A549 (cell line): ENCODE data around the gene GOLGA7B. TPM values are rescaled to one million over a fixed set of nuclear protein-coding genes. Genes with fewer than 3 reads are reported as not detected.
"Not testable (repeated sequence)": the region's sequence is repeated elsewhere in the genome, so short reads cannot be mapped to it uniquely, and the experiment has no call there.

Source experiments
- ATAC-seq, 2 experiments: fragments of 200-7000 bp in 1 of 2; fragments of >200 bp in 1 of 2; cut with Nextera tagmentation in 1 of 2; cut with Tn5 transposase in 1 of 2; 3 replicates each; pipeline versions ENCODE4 v1.8.0 to v1.9.1; 2018 to 2020; ENCODE audit warnings: mild to moderate bottlenecking in 1 of 2, moderate library complexity in 1 of 2
- CTCF ChIA-PET: fragments of 300-600 bp; sonication (Branson Sonifier 250); formaldehyde crosslinking; extraction: SDS; loops from one replicate; lab custom pipeline; 2021; ENCODE audit warnings: antibody characterized with exemption, inconsistent platforms; lab: Yijun Ruan, JAX
- POLR2A ChIA-PET: fragments of 350-600 bp; formaldehyde crosslinking; extraction: SDS; loops from one replicate; lab custom pipeline; 2021; ENCODE audit warnings: antibody characterized with exemption, inconsistent platforms; lab: Yijun Ruan, JAX
- DNase-seq, 2 experiments: peaks; one replicate each; pipeline versions ENCODE4 v3.0.0 to v3.0.0-alpha.2; 2011 to 2016; ENCODE audit warnings: low read depth in 1 of 2, low spot score in 1 of 2
- FAIRE-seq: peaks from 2 replicates; lab custom pipeline; 2011; peaks lifted over from hg19 to GRCh38; lab: Jason Lieb, UNC
- H3K27ac ChIP-seq, 2 experiments: fragments of >200 bp; sonication (Bioruptor Twin); formaldehyde crosslinking; 3 replicates each; pipeline ENCODE4 v1.5.1; 2016 to 2017
- H3K4me1 ChIP-seq: fragments of >200 bp; sonication (Bioruptor Twin); formaldehyde crosslinking; 3 replicates; pipeline ENCODE4 v1.6.1; 2016
- H3K4me2 ChIP-seq: fragments of >200 bp; sonication (Bioruptor Twin); formaldehyde crosslinking; 3 replicates; pipeline ENCODE4 v1.6.1; 2016
- H3K4me3 ChIP-seq: fragments of >200 bp; sonication (Bioruptor Twin); formaldehyde crosslinking; 3 replicates; pipeline ENCODE4 v1.5.1; 2016
- H3K9me3 ChIP-seq: fragments of >200 bp; sonication (Bioruptor Twin); formaldehyde crosslinking; 3 replicates; pipeline ENCODE4 v1.6.1; 2016
- CBX2 ChIP-seq: fragments of 200-600 bp; sonication (generic); IDR thresholded peaks from 2 replicates; pipeline ENCODE4 v1.6.1; 2016; ENCODE audit warnings: low read depth, mild to moderate bottlenecking, borderline replicate concordance
- CBX8 ChIP-seq: fragments of 200-600 bp; sonication (generic); IDR thresholded peaks from 2 replicates; pipeline ENCODE4 v1.6.1; 2016
- CHD4 ChIP-seq: fragments of 200-600 bp; sonication (generic); IDR thresholded peaks from 2 replicates; pipeline ENCODE4 v1.6.1; 2016; ENCODE audit warnings: antibody characterized with exemption, mild to moderate bottlenecking, borderline replicate concordance
- E2F6 ChIP-seq: IDR thresholded peaks from 2 replicates; pipeline ENCODE4 v1.6.1; 2012; ENCODE audit warnings: low read depth, borderline replicate concordance
- ELK1 ChIP-seq: fragments of 150-350 bp; IDR thresholded peaks from 2 replicates; pipeline ENCODE4 v1.6.1; 2014; ENCODE audit warnings: low read depth, mild to moderate bottlenecking, low read length
- ESRRA ChIP-seq: fragments of 150-350 bp; IDR thresholded peaks from 2 replicates; pipeline ENCODE4 v1.6.1; 2014; ENCODE audit warnings: mild to moderate bottlenecking, low read length, borderline replicate concordance
- HDAC2 ChIP-seq: fragments of 200-600 bp; sonication (generic); IDR thresholded peaks from 2 replicates; pipeline ENCODE4 v1.6.1; 2016
- MYC ChIP-seq: IDR thresholded peaks from 2 replicates; pipeline ENCODE4 v1.6.1; 2012; ENCODE audit warnings: mild to moderate bottlenecking, inconsistent platforms, low read length, improper control_type of control experiment, borderline replicate concordance
- PBX3 ChIP-seq: IDR thresholded peaks from 2 replicates; pipeline ENCODE4 v1.6.1; 2012
- RCOR1 ChIP-seq: fragments of 150-350 bp; IDR thresholded peaks from 2 replicates; pipeline ENCODE4 v1.6.1; 2014; ENCODE audit warnings: antibody characterized with exemption, low read length, low read depth
- RFX5 ChIP-seq: fragments of 450-650 bp; IDR thresholded peaks from 2 replicates; pipeline ENCODE4 v1.7.1; 2014; ENCODE audit warnings: antibody characterized with exemption, mild to moderate bottlenecking, moderate library complexity
- TP53 ChIP-seq: fragments of 250-450 bp; sonication (Bioruptor Pico); IDR thresholded peaks from 2 replicates; pipeline ENCODE4 v1.5.0; 2021; ENCODE audit warnings: mild to moderate bottlenecking, moderate library complexity
- ZC3H11A ChIP-seq: fragments of 450-650 bp; IDR thresholded peaks from 2 replicates; pipeline ENCODE4 v1.6.1; 2014; ENCODE audit warnings: antibody characterized with exemption, mild to moderate bottlenecking
- WGBS: methylation state at CpG from one replicate; pipeline ENCODE4 v1.1.6; 2017; ENCODE audit errors: missing lambda C conversion rate; 5-methylcytosine and 5-hydroxymethylcytosine counted together
- polyA plus RNA-seq, 4 experiments: library from polyadenylated mRNA; depleted of rRNA in 3 of 4; stranded (reverse); fragments of >200 nt; fragmentation: RNase III in 1 of 4; extraction: RNeasy Plus Mini Kit Qiagen cat#74134 plus additional on column Dnase treatment in 1 of 4; gene quantifications; 2 replicates in 3 of 4; 3 replicates in 1 of 4; pipeline ENCODE4 v1.2.3, GENCODE V29; 2011 to 2017

The GOLGA7B gene
- polyA plus RNA-seq, 2 of the 4 experiments (the other 2 are of a cell fraction), result 0.62 to 1.5 TPM

GRCh38 chr10:97838091-97838490 is 11.6 kb upstream of the GOLGA7B start:
- Histone ChIP-seq H3K27ac (no peak overlapping the region; a peak in 1 of 6 replicates), H3K4me2 (no peak overlapping the region), H3K9me3 (peaks cover 12% of the 10 kb centered on the region; the same call in 2 of the 3 replicates), H3K4me1 (peaks cover 26% of the 10 kb centered on the region), H3K4me3 (no peak overlapping the region)
- ATAC-seq, result no peak
- CTCF ChIA-PET, result interaction anchor here (0.5 to 1.2 kb wide), 4 partner anchors 9 to 46 kb away, joined by 3 to 4 read pairs (median 4); no protein-coding TSS in a partner anchor
- WGBS, result 85% methylated on average over 3 of the region's 3 CpGs
- FAIRE-seq, result no peak
- no peak for TF ChIP-seq PBX3
- no peak for TF ChIP-seq RFX5
- TF ChIP-seq ESRRA, result no peak
- no peak for TF ChIP-seq CBX2
- TF ChIP-seq TP53 (CRISPR knock-in tag), result no peak
- TF ChIP-seq MYC, result no peak
- POLR2A ChIA-PET, result interaction anchor here (0.7 kb wide), 1 partner anchor 101 kb away, joined by 6 read pairs; no protein-coding TSS in a partner anchor
- no peak for DNase-seq

GRCh38 chr10:97841166-97841565 is 8.5 kb upstream of the GOLGA7B start:
- POLR2A ChIA-PET, H3K9me3 ChIP-seq, H3K4me2 ChIP-seq, H3K4me3 ChIP-seq, DNase-seq, ATAC-seq, FAIRE-seq: not testable (repeated sequence)
- WGBS, result 92% methylated on average over 8 of the region's 22 CpGs
- CTCF ChIA-PET, result interaction anchor here (1.6 to 1.8 kb wide), 2 partner anchors 12 to 28 kb away, joined by 3 to 7 read pairs; no protein-coding TSS in a partner anchor
- peak overlapping the region in 1 of 2 experiments; percentile 82; a peak in 3 of 6 replicates for H3K27ac ChIP-seq
- H3K4me1 ChIP-seq, result peaks cover 32% of the 10 kb centered on the region

- POLR2A ChIA-PET, result interaction anchor here (1.2 to 1.5 kb wide), 3 partner anchors 19 to 30 kb away, joined by 4 to 5 read pairs (median 5); no protein-coding TSS in a partner anchor
- H3K9me3 ChIP-seq, ATAC-seq, H3K4me3 ChIP-seq, FAIRE-seq, DNase-seq: not testable (repeated sequence)
- CTCF ChIA-PET, result interaction anchor here (0.7 to 1.8 kb wide), 4 partner anchors 11 to 56 kb away, joined by 3 to 21 read pairs (median 5); no protein-coding TSS in a partner anchor
- Histone ChIP-seq H3K4me1 (peaks cover 32% of the 10 kb centered on the region), H3K27ac (peak overlapping the region in 1 of 2 experiments; percentile 64; a peak in 1 of 6 replicates), H3K4me2 (peak overlapping the region; percentile 66)
- WGBS, result 63% methylated on average over 2 of the region's 3 CpGs
Observed at GRCh38 chr10:97842114-97842513, 7.5 kb upstream of the GOLGA7B start.

GRCh38 chr10:97842656-97843280 is 6.9 kb upstream of the GOLGA7B start:
- ChIA-PET POLR2A (interaction anchor here (1.0 to 1.5 kb wide), 7 partner anchors 15 to 156 kb away, joined by 3 to 6 read pairs (median 4); partner anchors contain the start of gene AVPI1), CTCF (interaction anchor here (0.6 to 1.8 kb wide), 15 partner anchors 11 to 85 kb away, joined by 3 to 21 read pairs (median 4); no protein-coding TSS in a partner anchor)
- H3K4me2 ChIP-seq, result peak overlapping the region; percentile 66
- DNase-seq, result no peak
- H3K4me1 ChIP-seq, result peaks cover 32% of the 10 kb centered on the region
- no peaks in the 10 kb centered on the region for H3K9me3 ChIP-seq
- peak overlapping the region; percentile 42 to 64; a peak in 5 of 6 replicates for H3K27ac ChIP-seq
- TF ChIP-seq RCOR1, result no peak
- no peak for TF ChIP-seq ZC3H11A
- TF ChIP-seq ELK1, result no peak
- TF ChIP-seq CHD4, result no peak
- no peak for TF ChIP-seq E2F6
- TF ChIP-seq HDAC2, result no peak
- TF ChIP-seq CBX8, result no peak
- ATAC-seq, result peak in 1 of 2 experiments; percentile 9; a peak in 1 of 6 replicates
- FAIRE-seq, result no peak
- H3K4me3 ChIP-seq, result no peak overlapping the region
- 44% methylated on average over 7 of the region's 7 CpGs for WGBS
